Left colon (tissue), 2 donors: ENCODE data around the gene HELZ2. TPM values are rescaled to one million over a fixed set of nuclear protein-coding genes. Genes with fewer than 3 reads are reported as not detected.
"Not testable (repeated sequence)": the region's sequence is repeated elsewhere in the genome, so short reads cannot be mapped to it uniquely, and the experiment has no call there.

Experiments used
- ATAC-seq: fragments of 200-7000 bp; cut with Tn5 transposase; one replicate; pipeline ENCODE4 v1.9.1; 2020; ENCODE audit warnings: mild to moderate bottlenecking, moderate library complexity
- DNase-seq, 2 donors: peaks; one replicate each; pipeline ENCODE4 v3.0.0-alpha.2; 2020
- intact Hi-C, 2 donors: fragments of 100-400 bp; cut with DNase I in 1 of 2; cut with micrococcal nuclease in 1 of 2; formaldehyde crosslinking; loops; one replicate each; pipeline versions ENCODE4 v1.11.2 to v1.14.0; 2022; cut with DNase I, micrococcal nuclease
- total RNA-seq, 2 donors: library from RNA; stranded (reverse); fragmentation: NEBNext Ultra II Directional; extraction: Animal tissue kit (Norgen Biotek cat#: 25700); gene quantifications; one replicate each; pipeline ENCODE4 v1.2.1, GENCODE V29; 2021
- donor health status: DM: no; HTN: no; CAD: no.
- donor health status: DM: yes; HTN: yes; CAD: no.

Gene HELZ2
- total RNA-seq, 2 donors from 2014 or later = 39.2 to 43.0 TPM

DNA sequence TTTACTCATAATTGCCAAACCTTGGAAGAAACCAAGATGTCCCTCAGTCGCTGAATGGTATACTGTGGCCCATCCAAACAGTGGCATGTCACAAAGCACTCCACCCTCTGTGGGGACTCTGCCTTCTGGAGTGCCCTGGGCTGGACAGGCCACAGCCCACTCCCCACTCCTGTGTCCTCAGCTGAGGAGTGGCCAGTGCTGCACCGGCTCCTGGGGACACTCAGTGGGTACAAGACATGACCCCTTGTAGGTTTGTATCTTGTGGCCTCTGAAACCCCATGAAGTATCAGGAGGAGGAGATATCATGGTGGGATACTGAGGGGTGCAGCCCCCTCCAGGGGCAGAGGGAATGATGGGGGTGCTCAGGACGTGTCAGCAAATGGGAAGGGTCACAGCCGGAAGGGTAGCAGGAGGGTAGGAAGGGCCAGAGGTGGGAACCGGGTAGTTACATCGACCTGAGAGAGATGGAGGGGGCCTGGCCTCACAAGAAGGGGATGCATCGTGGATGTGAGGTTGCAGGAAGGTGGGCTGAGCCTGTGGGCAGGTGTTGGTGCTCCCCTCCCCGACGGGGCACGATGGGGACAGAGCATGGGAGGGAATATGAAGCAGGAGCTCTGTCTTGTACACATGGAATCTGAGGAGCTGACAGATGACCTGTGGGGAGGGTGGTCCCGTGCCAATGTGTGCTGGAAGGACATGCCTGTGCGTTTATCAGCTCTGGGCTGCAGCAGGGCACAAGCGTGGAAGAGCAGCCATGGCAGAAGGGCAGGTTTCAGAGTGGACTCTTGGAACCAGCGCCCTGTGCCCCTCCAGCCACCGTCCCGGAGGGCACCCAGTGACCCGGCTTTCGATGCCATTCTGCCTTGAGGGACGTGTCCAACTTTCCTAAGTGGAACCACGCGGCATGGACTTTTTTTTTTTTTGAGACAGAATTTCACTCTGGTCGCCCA, 11.9 kb upstream of the HELZ2 start:
- DNase-seq = no peak

DNA sequence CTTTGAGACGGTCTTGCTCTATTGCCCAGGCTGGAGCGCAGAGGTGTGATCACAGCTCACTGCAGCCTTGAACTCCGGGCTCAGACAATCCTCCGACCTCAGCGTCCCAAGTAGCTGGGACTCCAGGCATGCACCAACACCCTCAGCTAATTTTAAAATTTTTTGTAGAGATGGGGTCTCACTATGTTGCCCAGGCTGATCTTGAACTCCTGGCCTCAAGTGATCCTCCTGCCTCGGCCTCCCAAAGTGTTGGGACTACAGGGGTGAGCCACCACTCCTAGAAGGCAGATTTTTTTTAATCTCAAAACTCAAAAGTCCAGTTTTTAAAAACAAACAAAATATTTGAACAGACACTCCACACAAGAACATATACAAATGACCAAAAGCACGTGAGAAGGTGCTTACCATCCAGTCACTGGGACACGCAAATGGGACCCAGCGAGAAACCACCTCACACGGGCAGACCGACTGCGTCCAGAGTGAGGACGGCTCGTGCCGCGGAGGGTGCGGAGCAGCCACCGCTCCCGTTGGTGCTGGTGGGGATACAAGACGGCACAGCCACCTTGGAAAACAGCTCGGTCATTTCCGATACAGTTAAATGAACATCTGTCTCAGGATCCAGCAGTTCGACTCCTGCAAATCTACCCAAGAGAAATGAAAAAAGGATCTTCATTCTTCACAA, 8.5 kb upstream of the HELZ2 start:
- ATAC-seq = no peak
- intact Hi-C loops = no loop called here
- no peak for DNase-seq

More for the DNA sequence above, 11.9 kb upstream of the HELZ2 start:
- no peak for ATAC-seq
- intact Hi-C loops = no loop called here

DNA sequence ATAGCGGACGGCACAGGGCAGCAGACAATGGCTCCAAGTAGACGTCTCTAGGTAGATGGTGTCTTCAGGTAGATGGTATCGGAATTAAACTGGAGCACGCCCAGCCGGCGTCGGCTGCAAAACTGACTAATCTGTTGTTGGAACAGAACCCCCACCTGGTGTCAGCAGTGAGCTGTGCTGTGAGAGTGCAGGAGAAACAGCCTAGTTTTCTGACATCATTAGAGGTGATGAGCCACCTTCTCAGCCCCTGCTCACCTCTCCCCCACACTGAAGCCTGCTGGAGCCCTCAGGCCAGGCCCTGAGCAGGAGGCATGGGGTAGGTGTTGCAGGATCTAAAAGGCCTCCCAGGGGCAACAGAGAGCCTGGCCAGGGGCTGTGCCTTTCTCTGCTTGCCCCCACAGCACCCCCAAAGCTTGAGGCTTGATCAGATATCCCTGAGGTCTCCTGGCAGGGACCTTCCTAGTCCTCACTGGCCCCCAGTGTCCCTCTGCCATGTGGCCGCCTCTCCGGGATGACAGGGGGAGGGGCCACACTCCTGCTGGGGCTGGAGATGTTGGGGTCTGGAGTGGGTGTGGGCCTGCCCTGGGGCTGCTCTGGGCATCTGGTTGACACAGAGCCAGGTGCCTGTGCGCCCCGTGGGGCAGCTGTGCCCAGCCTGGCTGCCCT, 6.9 kb upstream of the HELZ2 start:
- ATAC-seq (peak; percentile 62), DNase-seq (peak in 1 of 2 donors; percentile 62)
- intact Hi-C loops = no loop called here

DNA sequence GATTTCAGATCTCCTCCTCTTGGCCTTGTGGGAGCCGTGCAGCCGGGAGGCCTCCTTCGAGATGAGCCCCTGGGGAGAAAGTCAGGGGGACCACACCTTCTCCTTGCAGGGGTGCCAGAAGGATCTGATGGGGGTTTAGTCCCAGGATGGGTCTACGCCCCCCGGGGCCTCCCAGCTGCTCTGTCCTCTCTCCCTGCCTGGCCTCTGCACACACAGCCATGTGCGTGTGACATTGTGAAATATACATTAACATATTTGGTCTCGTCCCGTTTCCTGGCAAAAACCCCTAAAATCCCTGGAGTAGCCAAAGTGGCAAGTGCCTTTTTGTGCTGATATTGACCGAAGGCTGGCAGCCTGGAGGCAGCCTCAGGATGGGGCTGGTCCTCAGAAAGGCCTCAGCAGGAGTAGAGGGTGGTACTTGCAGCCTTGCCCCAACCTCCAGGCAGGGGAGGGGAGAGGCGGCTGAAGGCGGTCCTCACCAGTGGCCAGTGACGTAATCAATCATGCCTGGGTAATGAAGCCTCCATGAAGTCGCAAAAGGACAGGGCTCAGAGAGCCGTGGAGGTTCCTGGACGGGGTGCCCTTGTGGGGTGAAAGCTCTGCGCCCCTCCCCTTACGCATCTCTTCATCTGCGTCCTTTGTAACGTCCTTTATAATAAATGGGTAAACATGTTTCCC, 5.1 kb upstream of the HELZ2 start:
- no peak for ATAC-seq
- no peak for DNase-seq
- intact Hi-C loops = no loop called here

DNA sequence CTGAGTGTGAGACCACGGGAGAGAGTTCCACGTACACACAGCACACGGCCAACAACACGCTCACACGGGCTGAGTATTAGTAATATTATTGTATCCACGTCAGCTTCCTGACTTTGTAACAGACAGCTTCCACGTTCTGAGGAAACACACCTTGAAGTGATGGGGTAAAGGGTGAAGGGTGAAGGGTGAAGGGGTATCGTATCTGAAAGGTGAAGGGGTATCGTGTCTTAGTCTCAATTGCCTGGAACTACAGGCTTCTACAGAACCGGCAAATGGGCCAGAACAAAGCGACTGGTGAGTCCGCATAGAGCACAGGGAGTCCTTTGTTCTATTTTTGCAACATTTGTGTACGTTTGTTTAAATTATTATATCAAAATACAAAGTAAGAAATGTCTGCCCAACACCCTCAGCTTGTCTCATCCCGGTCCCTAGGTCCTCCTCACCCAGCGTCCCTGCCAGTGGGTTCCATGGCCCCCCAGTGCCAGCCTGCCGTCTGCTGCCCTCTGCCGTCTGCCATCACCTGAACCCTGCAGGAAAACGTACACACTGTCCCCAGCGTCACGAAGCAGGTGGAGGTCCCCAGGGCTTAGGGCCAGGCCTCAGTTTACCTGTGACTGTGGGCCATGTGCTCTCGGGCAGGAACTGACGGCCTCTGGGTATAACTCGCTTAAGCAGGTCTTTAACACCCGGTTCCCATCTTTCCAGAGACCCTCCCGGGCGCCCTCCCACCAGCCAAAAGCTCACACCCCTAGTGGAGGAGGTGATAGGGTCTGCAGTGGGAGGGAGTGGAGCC, 4.4 kb upstream of the HELZ2 start:
- DNase-seq (peak in 1 of 2 donors; percentile 46), ATAC-seq (peak; percentile 16)
- intact Hi-C loops = no loop called here

DNA sequence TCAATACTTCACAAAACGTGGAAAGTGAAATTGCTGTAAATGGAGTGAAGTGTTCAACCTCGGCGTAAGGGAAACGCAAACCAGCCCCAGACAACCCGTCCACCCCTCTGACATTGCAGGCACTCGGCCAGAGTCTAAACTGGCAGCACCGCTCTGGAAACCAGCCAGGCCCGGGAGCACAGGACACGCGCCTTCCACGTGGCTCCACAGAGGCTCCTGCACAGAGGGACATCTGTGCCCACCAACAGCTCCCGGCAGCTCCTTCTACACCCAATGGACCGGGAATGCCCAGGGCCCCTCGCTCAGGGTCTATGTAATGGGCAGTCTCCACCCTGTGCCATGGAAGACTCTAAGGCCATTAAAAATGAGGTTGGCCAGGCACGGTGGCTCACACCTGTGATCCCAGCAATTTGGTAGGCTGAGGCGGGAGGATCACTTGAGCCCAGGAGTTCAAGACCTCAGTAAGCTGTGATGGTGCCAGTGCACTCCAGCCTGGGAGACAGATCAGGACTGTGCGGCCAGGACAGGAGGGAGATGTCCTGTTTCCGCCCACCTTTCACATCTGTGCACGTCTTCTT, 3.4 kb upstream of the HELZ2 start:
- DNase-seq (peak in 1 of 2 donors; percentile 62), ATAC-seq (peak; percentile 10)
- intact Hi-C loops = no loop called here

DNA sequence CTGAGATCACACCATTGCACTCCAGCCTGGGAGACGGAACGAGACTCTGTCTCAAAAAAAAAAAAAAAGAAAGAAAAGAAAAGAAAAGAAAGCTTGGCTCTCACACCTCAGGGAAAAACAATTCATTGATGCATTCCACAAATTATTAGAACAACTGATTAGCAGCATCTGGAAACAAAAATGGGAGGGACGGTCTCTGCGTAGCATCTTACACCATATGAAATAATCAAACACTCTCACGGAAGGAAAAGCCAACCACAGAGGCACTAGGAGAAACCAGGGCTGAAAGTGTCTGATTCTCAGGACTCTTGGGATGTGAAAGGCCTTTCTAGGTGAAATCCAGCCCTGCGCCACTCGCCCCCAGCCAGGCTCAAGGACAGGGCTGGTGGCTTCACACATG, 2.3 kb upstream of the HELZ2 start:
- no peak for ATAC-seq
- intact Hi-C loops = no loop called here
- no peak for DNase-seq

DNA sequence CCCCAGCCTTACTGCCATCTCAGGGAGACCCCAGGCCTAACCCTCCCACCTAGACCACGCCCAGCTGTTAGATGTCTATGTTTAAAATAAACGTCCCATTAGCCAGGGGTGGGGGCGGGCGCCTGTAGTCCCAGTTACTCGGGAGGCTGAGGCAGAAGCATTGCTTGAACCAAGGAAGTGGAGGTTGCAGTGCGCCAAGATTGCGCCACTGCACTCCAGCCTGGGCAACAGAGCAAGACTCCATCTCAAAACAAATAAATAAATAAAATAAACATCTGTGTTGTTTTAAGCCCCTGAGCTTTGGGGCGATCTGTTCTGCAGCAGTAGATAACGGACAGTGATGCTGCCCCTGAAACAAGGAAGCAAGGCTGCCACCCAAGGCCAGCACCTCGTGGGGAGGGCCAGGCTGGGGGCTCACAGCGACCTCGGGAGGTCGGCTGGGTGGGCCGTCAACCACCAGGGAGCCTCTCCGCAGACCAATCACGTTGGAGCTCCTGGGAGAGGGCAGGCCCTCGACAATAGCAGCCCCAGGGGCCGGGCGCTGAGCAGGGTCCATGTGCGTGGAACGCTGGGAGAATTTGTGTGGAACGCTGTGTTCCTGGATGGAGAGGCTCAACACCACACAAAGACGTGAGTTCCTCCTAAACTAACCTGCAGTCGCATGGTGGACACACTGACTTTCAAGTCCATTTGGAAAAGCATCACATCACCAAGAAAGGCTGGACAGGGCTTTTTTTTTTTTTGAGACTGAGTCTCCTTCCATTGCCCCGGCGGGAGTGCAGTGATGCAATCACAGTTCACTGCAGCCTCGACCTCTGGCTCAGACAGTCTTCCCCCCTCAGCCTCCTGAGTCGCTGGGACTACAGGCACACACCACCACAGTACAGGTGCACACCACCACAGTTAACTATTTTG, 1.0 kb upstream of the HELZ2 start:
- intact Hi-C loops = no loop called here
- ATAC-seq (no peak), DNase-seq (no peak)

DNA sequence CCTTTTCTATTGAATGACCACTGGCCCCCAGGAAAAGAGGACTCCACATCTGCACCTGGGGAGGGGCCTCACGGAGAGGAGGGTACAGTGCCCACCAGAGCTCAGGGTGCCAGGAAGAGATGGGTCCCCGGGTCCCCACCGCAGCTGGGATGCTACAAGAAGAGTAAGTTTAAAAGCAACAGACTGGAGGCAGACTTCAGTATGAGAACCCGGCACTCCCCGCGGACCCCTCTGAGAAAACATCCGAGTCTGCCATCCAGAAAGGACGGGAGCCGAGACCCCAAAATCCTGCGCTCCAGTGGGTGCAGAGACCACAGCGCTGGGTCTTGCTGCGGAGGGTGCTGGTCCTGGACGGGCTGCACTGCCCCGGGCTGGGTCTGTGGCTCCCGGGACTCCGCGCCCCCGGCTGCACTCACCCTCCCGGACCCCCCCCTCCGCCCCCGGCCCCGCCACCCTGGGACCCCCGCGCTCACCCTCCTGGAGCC, 350 bp downstream of the HELZ2 start:
- DNase-seq = peak in 1 of 2 donors; percentile 32

DNA sequence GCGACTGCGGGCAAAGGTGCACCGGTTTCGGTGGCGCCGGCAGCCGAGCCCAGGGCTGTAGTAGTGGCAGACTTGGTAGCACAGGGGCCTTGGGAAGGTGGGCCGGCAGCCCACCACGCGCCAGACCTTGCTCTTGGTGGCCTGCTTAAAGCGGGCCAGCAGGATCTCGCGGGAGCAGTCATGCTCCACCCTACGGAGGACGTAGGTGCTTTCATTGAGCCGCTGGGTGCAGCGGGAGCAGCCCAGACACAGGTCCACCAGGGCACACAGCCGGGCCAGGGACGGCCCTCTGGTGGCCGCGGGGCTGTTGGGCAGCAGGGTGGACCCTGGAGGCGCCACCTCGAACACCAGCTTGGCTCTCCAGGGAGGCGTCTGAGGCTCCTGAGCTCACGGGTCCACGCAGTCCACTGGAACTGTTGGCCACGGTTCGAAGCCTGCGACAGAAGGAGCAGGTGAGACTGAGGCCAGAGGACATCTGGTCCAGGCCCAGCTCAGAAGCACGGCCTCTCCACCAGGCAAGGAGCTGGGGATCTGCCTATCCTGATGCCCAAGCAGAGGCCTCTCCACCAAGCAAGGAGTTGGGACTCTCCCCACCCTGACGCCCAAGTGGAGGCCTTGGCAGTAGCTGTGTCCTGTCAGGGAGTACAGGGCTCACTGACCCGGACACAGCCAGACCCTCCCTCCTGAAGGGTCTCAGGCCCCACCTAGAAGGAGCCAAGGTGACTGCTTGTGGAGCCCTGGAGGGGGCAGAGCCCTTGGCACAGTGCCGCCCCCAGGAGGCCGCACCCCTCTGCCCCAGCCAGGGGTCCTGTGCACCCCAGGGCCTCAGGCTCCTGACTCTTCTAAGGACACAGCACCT, 1.0 kb downstream of the HELZ2 start:
- ATAC-seq = peak; percentile 8
- intact Hi-C loops = no loop called here
- no peak for DNase-seq

More for the DNA sequence above, 350 bp downstream of the HELZ2 start:
- intact Hi-C loops = no loop called here
- ATAC-seq = peak; percentile 36

DNA sequence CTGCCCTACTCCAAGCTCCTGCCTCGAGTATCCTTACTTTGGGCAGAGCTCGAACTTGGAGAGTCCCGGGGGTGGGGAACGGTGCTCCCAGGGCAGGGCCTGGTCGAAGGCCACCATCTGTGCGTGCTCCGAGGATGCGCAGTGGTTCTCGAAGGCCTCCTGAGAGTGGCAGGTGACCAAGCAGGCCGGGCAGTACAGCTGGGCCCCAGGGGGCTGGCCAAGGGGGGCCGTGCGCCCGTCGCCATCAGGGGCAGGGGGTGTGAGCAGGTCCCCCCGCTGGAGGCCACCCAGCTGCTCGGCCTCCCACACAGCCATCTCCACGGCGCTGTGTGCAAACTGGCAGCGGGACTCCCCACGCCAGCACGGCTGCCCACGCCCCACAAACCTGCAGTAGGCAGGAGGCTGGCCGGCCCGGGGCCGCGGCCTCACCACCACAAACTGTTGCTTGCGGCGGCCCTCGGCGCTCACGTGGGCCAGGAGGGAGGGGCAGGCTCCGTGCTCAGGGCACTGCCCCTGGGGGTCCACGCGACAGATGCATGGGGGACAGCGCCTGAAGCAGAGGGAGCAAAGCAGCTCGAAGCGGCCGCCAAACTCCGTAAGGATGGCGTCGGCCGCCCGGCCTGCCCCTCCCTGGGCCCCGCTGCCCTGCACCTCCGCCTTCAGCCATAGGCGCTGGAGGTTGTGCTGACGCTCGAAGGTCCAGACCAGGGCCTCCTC, 1.8 kb downstream of the HELZ2 start:
- ATAC-seq = no peak
- intact Hi-C loops = no loop called here
- DNase-seq = no peak

DNA sequence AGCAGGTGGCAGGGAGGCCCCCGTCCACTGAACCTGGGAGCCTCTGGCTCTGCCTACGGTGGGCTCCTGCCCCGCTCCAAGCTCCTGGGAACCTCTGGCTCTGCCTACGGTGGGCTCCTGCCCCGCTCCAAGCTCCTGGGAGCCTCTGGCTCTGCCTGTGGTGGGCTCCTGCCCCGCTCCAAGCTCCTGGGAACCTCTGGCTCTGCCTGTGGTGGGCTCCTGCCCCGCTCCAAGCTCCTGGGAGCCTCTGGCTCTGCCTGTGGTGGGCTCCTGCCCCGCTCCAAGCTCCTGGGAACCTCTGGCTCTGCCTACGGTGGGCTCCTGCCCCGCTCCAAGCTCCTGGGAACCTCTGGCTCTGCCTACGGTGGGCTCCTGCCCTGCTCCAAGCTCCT, 3.0 kb downstream of the HELZ2 start:
- ATAC-seq, intact Hi-C loops, DNase-seq: not testable (repeated sequence)

DNA sequence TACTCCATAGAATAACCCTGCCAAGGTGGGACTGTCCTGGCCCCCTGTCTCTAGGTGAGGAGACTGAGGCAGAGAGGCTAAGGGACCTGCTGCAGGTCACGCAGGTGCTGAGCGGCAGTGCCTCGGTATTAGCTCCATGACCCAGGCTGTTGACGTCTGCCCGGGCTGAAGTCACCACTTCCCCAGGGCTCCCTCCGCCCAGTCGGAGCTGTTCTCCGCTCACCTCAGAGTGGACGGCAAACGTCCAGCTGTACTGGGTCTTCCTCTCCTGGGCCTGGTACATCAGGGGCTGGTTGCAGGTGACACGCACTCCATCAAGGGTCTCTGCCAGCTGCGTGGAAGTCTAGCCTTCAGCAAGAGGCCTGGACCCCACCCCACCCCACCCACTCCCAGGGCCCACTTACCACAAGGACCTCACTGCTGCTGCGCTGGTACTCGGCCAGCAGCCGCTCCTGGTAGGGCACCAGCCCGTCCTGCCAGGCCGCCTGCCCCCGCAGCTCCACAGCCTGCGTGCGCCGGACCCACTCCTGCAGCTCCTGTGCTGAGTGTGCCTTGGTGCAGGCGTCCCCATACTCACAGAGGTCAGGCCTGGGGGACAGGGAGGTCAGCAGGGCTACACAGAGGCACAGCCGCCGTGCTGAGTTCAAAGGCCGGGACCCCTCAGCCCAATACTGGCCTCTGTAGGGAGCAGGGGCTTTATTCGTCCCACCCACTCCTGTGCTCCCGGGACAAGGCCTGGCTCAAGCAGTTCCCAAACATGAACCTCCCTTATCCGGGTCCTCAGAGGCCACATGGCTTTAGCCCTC, 3.6 kb downstream of the HELZ2 start:
- DNase-seq = no peak
- intact Hi-C loops = no loop called here

More for the DNA sequence above, 3.6 kb downstream of the HELZ2 start:
- no peak for ATAC-seq
